Lower leg skin (tissue), 3 donors: ENCODE data around the gene ADCK1.

Experiments
- CTCF ChIP-seq, 3 donors: fragments of 450-650 bp; IDR thresholded peaks; one replicate each; pipeline ENCODE4 v1.5.1; 2016; ENCODE audit warnings: antibody characterized with exemption in 3 of 3, mild to moderate bottlenecking in 3 of 3, moderate library complexity in 2 of 3
- POLR2A ChIP-seq, 2 donors: fragments of 450-650 bp; IDR thresholded peaks; one replicate each; pipeline ENCODE4 v1.6.1; 2016 to 2017; ENCODE audit warnings: antibody characterized with exemption in 2 of 2, mild to moderate bottlenecking in 1 of 2, moderate library complexity in 1 of 2

GRCh38 chr14:77786148-77786547 is 13.8 kb upstream of the ADCK1 start:
- TF ChIP-seq CTCF (IDR thresholded peaks at IDR 0.05) = no peak
- no peak for TF ChIP-seq POLR2A (IDR thresholded peaks at IDR 0.05)
